ENCODE data around the gene MAGEB3. TPM values are rescaled to one million over a fixed set of nuclear protein-coding genes. Genes with fewer than 3 reads are reported as not detected.

The MAGEB3 gene
- total RNA-seq, 1 experiment from 2014 or later: not detected

GRCh38 chrX:30259927-30260326 is 29.5 kb downstream of the MAGEB3 start:
- H2BK20ac ChIP-seq (ENCODE audit: low read depth, low read length, poor library complexity, severe bottlenecking): no peak overlapping the region
- H3K23me2 ChIP-seq (ENCODE audit: insufficient read length, low read depth, low read length, poor library complexity, severe bottlenecking): no peaks in the 10 kb centered on the region
- H3K27me3 ChIP-seq (ENCODE audit: insufficient read depth, low read length): no peaks in the 10 kb centered on the region
- H2BK5ac ChIP-seq (ENCODE audit: insufficient read length, low read length): no peak overlapping the region
- H3K4me1 ChIP-seq (ENCODE audit: insufficient read depth, low read length): no peaks in the 10 kb centered on the region
- peaks cover 3% of the 10 kb centered on the region in 2 experiments; a peak in 3 of 4 replicates for H3K4me1 Mint-ChIP-seq
- no peak overlapping the region for H4K8ac ChIP-seq (replicated peaks; ENCODE audit: insufficient read length, low read depth, low read length)
- peaks cover 8% of the 10 kb centered on the region for H3K9me3 ChIP-seq (ENCODE audit: control insufficient read depth, low read depth, low read length)
- no peak overlapping the region for H3K27ac ChIP-seq (ENCODE audit: insufficient read length, low read depth, low read length)
- no peak overlapping the region for H2AFZ ChIP-seq (ENCODE audit: low read length)
- H3K79me2 ChIP-seq (ENCODE audit: insufficient read depth, low read length): no peaks in the 10 kb centered on the region
- no peak overlapping the region for H3K18ac ChIP-seq (ENCODE audit: insufficient read length, low read depth, low read length)
- no peak overlapping the region for H3K4me3 Mint-ChIP-seq
- no peak overlapping the region for H3K27ac Mint-ChIP-seq
- H4K5ac ChIP-seq (ENCODE audit: insufficient read length, low read depth, low read length): no peak overlapping the region
- H2AK5ac ChIP-seq (ENCODE audit: insufficient read length, low read length): no peak overlapping the region
- H3K56ac ChIP-seq (ENCODE audit: insufficient read length, low read depth, low read length): no peak overlapping the region
- H4K91ac ChIP-seq (ENCODE audit: insufficient read length, low read depth, low read length): no peak overlapping the region
- no peak overlapping the region for H3K9ac ChIP-seq (ENCODE audit: extremely low read depth, insufficient read length, low read length)
- no peak overlapping the region for H2BK15ac ChIP-seq (ENCODE audit: low read depth, low read length)
- DNase-seq: no peak
- H2BK120ac ChIP-seq (ENCODE audit: low read depth, low read length, poor library complexity, severe bottlenecking): no peak overlapping the region
- H3K14ac ChIP-seq (ENCODE audit: insufficient read depth, low read length): no peak overlapping the region
- H3K4me2 ChIP-seq (ENCODE audit: insufficient read depth, insufficient read length, low read length): no peak overlapping the region
- no peak overlapping the region for H3K23ac ChIP-seq (ENCODE audit: insufficient read length, low read depth, low read length)
- H4K20me1 ChIP-seq (ENCODE audit: control insufficient read depth, insufficient read depth, insufficient read length): no peaks in the 10 kb centered on the region
- no CpG with 5 or more reads among the region's 2 CpGs for WGBS (ENCODE audit: extremely low coverage, insufficient read length, low lambda C conversion rate)
- H3K79me1 ChIP-seq (ENCODE audit: insufficient read depth, low read depth, low read length, poor library complexity, severe bottlenecking): no peaks in the 10 kb centered on the region
- no peaks in the 10 kb centered on the region for H3K27me3 Mint-ChIP-seq (ENCODE audit: low read depth)
- H2BK12ac ChIP-seq (ENCODE audit: insufficient read length, low read depth, low read length): no peak overlapping the region
- TF ChIP-seq CTCF (conservative IDR thresholded peaks at IDR 0.05): no peak
- H3K9me3 Mint-ChIP-seq: peaks cover 25 to 46% of the 10 kb centered on the region in 2 experiments
- H3K36me3 Mint-ChIP-seq (ENCODE audit: insufficient read depth in 1 of 3, low read depth in 3 of 3): peaks cover 13 to 19% (median 18%) of the 10 kb centered on the region in 3 experiments
- no peak overlapping the region for H3T11ph ChIP-seq (ENCODE audit: low read length)
- H3K4ac ChIP-seq (ENCODE audit: low read depth, low read length): no peak overlapping the region
